ENCODE data around the gene UPP2. TPM values are rescaled to one million over a fixed set of nuclear protein-coding genes. Genes with fewer than 3 reads are reported as not detected.

The UPP2 gene
- polyA plus RNA-seq, 1 experiment, result not detected

DNA sequence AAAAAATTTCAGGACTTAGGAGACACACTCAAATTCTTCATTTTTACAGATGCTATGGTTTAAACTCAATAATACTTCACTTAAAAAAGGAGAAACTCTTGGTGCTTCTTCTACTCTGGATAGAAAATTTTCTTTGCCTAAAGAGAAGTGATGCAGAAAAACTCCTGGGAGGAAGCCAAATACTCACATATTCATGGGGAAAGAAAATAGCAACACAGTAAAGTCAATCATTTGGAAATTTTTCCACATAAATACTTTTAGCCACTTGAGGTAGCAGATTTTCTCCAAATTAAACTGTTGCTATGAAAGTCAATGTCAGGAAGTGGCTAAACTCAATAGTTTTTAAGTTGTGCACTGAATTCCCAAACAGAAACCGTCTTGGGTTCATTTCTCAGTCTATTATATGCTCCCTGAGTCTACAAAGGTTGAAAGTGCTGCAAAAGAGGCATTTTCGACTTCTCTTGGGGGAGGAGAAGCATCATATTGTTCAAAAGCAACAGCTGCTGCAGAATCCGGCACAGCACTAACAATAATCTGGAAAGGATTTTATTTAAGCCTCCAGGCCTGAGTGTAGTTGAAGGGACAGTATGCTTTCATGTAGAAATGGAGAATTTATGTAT is 81.1 kb downstream of the UPP2 start:
- ChIA-PET POLR2A (no interaction called here), CTCF (no interaction called here)
- no peak for DNase-seq (ENCODE audit: low read depth, low spot score)
- no peak overlapping the region for H3K27ac ChIP-seq (ENCODE audit: low read depth, low read length)
- no peak overlapping the region for H3K4me3 ChIP-seq (ENCODE audit: low read depth, low read length)
- TF ChIP-seq, protein P1, sequence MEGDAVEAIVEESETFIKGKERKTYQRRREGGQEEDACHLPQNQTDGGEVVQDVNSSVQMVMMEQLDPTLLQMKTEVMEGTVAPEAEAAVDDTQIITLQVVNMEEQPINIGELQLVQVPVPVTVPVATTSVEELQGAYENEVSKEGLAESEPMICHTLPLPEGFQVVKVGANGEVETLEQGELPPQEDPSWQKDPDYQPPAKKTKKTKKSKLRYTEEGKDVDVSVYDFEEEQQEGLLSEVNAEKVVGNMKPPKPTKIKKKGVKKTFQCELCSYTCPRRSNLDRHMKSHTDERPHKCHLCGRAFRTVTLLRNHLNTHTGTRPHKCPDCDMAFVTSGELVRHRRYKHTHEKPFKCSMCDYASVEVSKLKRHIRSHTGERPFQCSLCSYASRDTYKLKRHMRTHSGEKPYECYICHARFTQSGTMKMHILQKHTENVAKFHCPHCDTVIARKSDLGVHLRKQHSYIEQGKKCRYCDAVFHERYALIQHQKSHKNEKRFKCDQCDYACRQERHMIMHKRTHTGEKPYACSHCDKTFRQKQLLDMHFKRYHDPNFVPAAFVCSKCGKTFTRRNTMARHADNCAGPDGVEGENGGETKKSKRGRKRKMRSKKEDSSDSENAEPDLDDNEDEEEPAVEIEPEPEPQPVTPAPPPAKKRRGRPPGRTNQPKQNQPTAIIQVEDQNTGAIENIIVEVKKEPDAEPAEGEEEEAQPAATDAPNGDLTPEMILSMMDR (IDR thresholded peaks at IDR 0.05; ENCODE audit: low read depth, low read length), result no peak
- no peaks in the 10 kb centered on the region for H3K27me3 ChIP-seq (ENCODE audit: control insufficient read depth, insufficient read depth, low read length)
- no peaks in the 10 kb centered on the region for H3K9me3 ChIP-seq (ENCODE audit: control insufficient read depth, insufficient read depth, low read length)

- no peak for DNase-seq (ENCODE audit: low read depth, low spot score)
- no peak overlapping the region for H3K27ac ChIP-seq (ENCODE audit: low read depth, low read length)
- no peaks in the 10 kb centered on the region for H3K9me3 ChIP-seq (ENCODE audit: control insufficient read depth, insufficient read depth, low read length)
- no peaks in the 10 kb centered on the region for H3K27me3 ChIP-seq (ENCODE audit: control insufficient read depth, insufficient read depth, low read length)
- H3K4me3 ChIP-seq (ENCODE audit: low read depth, low read length), result no peak overlapping the region
- TF ChIP-seq, protein P1 (IDR thresholded peaks at IDR 0.05; ENCODE audit: low read depth, low read length), result no peak
- ChIA-PET POLR2A (no interaction called here), CTCF (no interaction called here)
Measured at GRCh38 chr2:158184001-158184400, 82.3 kb downstream of the UPP2 start.

DNA sequence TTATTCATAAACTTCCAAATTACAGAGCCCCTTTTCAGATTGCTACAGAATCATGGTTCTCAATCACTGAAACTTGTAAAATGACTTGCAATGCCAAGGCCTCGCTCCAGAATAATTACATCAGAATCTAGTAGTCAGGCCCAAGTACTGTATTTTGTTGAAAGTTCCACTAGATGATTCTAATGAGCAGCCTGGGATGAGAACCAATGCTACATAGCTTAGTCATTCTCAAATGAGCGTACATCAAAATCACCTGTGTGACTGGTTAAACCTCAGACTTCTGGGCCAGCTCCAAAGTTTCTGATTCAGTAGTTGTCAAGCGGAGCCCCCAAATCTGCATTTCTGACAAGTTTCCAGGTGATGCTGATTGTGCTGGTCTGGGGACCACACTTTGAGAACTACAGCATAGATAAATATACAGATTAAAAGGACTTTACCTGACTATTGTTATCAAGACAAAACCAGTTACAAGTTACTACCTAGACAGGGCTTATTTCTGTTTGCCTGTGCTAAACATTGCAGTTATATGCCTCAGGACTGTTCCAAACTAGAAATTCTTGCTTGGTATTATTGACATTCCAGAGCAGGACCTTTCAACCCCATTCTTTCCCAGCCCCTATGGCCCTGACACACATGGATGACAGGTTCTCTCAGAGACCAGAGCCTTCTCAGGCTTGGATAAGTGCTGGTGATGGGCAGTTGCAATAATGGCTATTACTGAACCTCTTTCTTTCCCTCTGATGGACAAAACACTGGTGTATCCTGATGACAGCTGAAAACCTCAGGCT is 83.1 kb downstream of the UPP2 start:
- ChIA-PET CTCF (no interaction called here), POLR2A (no interaction called here)
- Histone ChIP-seq H3K27ac (ENCODE audit: low read depth, low read length) (no peak overlapping the region), H3K9me3 (ENCODE audit: control insufficient read depth, insufficient read depth, low read length) (no peaks in the 10 kb centered on the region), H3K4me3 (ENCODE audit: low read depth, low read length) (no peak overlapping the region), H3K27me3 (ENCODE audit: control insufficient read depth, insufficient read depth, low read length) (no peaks in the 10 kb centered on the region)
- TF ChIP-seq, protein P1 (IDR thresholded peaks at IDR 0.05; ENCODE audit: low read depth, low read length), result no peak
- DNase-seq (ENCODE audit: low read depth, low spot score), result no peak

Other genes starting within 250 kb of the UPP2 start
- 50.6 and 53.0 TPM in 2 replicates for gene ACVR1, start 225.5 kb upstream of the UPP2 start, polyA plus RNA-seq (2011; rRNA removed)

Data from AG04450 (cell line).